Ishikawa (cell line): Measurements from ENCODE around the gene EYS.

ENCODE experiments used
- CEBPB ChIP-seq: IDR thresholded peaks from 2 replicates; pipeline ENCODE4 v1.6.1; 2012
- CREB1 ChIP-seq: IDR thresholded peaks from 2 replicates; pipeline ENCODE4 v1.6.1; 2012; ENCODE audit warnings: low read depth
- EGR1 ChIP-seq: IDR thresholded peaks from 2 replicates; pipeline ENCODE4 v1.6.1; 2012
- EP300 ChIP-seq: IDR thresholded peaks from 2 replicates; pipeline ENCODE4 v1.6.1; 2012; ENCODE audit warnings: borderline replicate concordance
- FOXM1 ChIP-seq: IDR thresholded peaks from 2 replicates; pipeline ENCODE4 v1.6.1; 2012; ENCODE audit warnings: low read depth, borderline replicate concordance
- RAD21 ChIP-seq: IDR thresholded peaks from 2 replicates; pipeline ENCODE4 v1.6.1; 2012; ENCODE audit warnings: low read depth
- TAF1 ChIP-seq: IDR thresholded peaks from 2 replicates; pipeline ENCODE4 v1.6.1; 2012; ENCODE audit warnings: low read depth, mild to moderate bottlenecking
- TCF12 ChIP-seq: IDR thresholded peaks from 2 replicates; pipeline ENCODE4 v1.6.1; 2012; ENCODE audit warnings: low read depth
- TEAD4 ChIP-seq: IDR thresholded peaks from 2 replicates; pipeline ENCODE4 v1.6.1; 2012
- YY1 ChIP-seq: IDR thresholded peaks from 2 replicates; pipeline ENCODE4 v1.6.1; 2012; ENCODE audit warnings: low read depth
- TF ChIP-seq, protein P1 (sequence below): IDR thresholded peaks from 2 replicates; pipeline ENCODE4 v1.6.1; 2012
- TF ChIP-seq, protein P2 (sequence below): IDR thresholded peaks from 2 replicates; pipeline ENCODE4 v1.6.1; 2012; ENCODE audit warnings: low read depth, mild to moderate bottlenecking

DNA sequence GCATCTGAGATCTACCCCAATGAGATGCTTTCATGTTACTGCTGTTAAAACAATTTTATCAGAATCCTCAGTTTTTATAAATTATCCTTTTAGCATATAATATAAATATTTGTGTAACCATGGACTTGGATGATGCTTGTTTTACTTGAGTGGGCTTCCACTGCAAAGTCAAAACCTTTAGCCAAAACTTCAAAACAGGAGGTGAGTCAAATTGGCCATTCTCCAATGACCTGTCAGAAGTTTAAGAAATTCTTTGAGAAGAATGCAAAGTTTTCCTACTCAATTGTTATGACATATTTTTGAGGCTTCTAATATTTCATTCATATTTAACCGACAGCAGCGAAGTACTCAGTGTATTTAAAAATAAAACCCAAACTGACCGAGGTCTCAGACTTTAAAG lies 507.9 kb downstream of the EYS start:
- TF ChIP-seq YY1 (no peak), TEAD4 (no peak), EP300 (no peak), TCF12 (no peak), RAD21 (no peak), CEBPB (no peak), EGR1 (no peak), CREB1 (no peak), TAF1 (no peak), FOXM1 (no peak)
- TF ChIP-seq, protein P1, sequence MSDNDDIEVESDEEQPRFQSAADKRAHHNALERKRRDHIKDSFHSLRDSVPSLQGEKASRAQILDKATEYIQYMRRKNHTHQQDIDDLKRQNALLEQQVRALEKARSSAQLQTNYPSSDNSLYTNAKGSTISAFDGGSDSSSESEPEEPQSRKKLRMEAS, result no peak
- TF ChIP-seq, protein P2, sequence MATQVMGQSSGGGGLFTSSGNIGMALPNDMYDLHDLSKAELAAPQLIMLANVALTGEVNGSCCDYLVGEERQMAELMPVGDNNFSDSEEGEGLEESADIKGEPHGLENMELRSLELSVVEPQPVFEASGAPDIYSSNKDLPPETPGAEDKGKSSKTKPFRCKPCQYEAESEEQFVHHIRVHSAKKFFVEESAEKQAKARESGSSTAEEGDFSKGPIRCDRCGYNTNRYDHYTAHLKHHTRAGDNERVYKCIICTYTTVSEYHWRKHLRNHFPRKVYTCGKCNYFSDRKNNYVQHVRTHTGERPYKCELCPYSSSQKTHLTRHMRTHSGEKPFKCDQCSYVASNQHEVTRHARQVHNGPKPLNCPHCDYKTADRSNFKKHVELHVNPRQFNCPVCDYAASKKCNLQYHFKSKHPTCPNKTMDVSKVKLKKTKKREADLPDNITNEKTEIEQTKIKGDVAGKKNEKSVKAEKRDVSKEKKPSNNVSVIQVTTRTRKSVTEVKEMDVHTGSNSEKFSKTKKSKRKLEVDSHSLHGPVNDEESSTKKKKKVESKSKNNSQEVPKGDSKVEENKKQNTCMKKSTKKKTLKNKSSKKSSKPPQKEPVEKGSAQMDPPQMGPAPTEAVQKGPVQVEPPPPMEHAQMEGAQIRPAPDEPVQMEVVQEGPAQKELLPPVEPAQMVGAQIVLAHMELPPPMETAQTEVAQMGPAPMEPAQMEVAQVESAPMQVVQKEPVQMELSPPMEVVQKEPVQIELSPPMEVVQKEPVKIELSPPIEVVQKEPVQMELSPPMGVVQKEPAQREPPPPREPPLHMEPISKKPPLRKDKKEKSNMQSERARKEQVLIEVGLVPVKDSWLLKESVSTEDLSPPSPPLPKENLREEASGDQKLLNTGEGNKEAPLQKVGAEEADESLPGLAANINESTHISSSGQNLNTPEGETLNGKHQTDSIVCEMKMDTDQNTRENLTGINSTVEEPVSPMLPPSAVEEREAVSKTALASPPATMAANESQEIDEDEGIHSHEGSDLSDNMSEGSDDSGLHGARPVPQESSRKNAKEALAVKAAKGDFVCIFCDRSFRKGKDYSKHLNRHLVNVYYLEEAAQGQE, result no peak
